ENCODE measurements around the gene OSBP2.

Gene OSBP2

DNA sequence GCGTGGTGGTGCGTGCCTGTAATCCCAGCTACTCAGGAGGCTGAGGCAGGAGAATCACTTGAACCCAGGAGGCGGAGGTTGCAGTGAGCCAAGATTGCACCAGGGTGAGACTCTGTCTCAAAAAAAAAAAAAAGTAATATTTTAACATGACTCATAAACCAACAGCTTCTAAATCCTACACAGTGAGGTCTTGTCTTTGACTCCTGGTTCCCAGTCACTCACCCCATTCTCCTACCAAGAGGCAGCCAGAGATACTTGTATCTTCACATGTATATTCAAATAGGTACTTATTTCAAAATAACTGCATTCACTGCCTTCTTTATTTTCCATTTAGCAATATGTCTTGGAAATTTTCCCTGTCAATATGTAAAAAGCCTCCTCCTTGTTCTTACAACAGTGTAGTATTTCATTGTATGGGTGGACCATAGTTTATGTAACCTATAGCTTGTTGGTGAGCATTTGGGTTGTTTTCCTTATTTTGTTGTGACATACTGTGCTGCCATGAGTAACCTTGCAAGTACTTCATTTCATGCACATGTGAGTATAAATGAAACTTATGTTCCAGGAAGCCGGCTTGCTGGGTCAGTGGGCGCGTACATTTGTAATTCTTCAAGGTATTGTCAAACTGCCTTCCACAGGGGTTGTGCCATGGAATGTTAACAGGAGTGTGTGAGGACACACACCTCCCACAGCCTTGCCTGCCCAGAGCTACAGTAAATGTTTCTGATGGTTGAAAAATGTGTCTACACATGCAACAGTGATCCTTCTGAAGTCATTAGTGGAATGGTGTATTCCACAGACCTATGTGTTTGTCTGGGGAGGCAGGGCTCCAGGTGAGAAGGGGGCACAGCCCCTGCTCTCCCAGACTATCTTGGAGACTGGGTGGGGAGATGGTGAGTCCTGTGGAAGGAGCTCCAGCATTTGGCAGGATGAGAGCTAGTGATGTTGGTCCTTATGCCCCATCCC lies 47.9 kb downstream of the OSBP2 start:
- in situ Hi-C loops (cut with HindIII; ENCODE audit: low sequenced_read_pairs) = no loop called here
- TF ChIP-seq, protein P1, sequence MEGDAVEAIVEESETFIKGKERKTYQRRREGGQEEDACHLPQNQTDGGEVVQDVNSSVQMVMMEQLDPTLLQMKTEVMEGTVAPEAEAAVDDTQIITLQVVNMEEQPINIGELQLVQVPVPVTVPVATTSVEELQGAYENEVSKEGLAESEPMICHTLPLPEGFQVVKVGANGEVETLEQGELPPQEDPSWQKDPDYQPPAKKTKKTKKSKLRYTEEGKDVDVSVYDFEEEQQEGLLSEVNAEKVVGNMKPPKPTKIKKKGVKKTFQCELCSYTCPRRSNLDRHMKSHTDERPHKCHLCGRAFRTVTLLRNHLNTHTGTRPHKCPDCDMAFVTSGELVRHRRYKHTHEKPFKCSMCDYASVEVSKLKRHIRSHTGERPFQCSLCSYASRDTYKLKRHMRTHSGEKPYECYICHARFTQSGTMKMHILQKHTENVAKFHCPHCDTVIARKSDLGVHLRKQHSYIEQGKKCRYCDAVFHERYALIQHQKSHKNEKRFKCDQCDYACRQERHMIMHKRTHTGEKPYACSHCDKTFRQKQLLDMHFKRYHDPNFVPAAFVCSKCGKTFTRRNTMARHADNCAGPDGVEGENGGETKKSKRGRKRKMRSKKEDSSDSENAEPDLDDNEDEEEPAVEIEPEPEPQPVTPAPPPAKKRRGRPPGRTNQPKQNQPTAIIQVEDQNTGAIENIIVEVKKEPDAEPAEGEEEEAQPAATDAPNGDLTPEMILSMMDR (IDR thresholded peaks at IDR 0.05; ENCODE audit: low read depth, low read length, missing control alignments) = no peak
- no peak overlapping the region for H3K4me3 ChIP-seq (ENCODE audit: low read depth, low read length)
- no peak for DNase-seq (ENCODE audit: low read depth)

DNA sequence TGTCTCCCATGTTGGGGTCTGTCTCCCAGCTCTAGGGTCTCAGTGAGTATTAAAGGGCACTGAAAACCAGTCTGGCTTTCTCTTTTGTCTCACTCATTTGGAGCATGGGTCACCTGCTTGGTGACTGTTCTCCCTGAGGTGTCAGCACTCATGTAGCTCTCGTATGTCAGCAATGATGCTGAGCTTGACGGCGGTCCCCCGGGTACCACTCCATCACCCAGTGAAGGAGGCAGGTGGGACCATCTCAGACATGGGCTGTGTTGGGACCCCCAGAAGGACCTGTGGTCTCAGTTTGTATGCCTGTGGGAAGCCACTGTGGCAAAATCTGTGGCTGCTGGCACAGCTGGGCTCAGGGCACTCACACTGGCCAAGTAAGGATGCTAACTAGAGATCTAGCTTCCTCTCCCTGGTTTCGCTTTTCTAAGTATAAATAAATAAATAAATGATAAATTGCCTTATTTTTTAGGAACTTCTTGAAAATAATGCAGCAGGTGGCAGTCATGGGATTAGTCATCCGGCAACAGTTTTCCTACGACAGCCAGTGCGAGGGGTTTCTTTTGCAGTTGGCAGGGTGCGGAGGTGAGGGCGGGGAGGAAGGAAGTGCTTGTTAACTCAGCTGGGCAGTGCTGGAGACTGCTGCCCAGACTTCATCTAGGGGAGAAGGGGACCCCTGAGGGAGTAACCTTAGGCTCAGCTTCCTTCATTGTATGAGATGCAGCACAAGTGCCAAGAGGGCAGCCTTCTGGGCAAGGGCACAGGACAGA lies 48.8 kb downstream of the OSBP2 start:
- no peak for DNase-seq (ENCODE audit: low read depth)
- TF ChIP-seq, protein P1 (IDR thresholded peaks at IDR 0.05; ENCODE audit: low read depth, low read length, missing control alignments) = no peak
- H3K4me3 ChIP-seq (ENCODE audit: low read depth, low read length) = no peak overlapping the region
- in situ Hi-C loops (cut with HindIII; ENCODE audit: low sequenced_read_pairs) = no loop called here

DNA sequence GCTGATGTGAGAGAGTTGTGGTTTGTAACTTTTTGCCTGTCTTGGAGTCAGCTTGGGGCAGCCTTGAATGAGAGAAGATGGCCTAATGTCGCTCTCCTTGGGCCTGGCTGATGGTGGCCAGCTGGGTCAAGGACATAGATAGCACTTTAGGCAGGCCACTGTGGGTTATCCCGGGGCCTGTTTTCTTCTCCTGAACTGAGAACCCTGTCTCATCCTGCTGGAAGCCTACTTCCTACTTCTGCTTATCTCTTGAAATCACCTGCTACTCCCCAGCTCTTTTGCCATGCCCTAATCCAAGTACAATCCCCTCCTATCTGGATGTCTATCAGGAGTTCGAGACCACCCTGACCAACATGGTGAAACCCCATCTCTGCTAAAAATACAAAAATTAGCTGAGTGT lies 49.5 kb downstream of the OSBP2 start:
- TF ChIP-seq, protein P1 (IDR thresholded peaks at IDR 0.05; ENCODE audit: low read depth, low read length, missing control alignments) = no peak
- no peak for DNase-seq (ENCODE audit: low read depth)
- in situ Hi-C loops (cut with HindIII; ENCODE audit: low sequenced_read_pairs) = no loop called here

DNA sequence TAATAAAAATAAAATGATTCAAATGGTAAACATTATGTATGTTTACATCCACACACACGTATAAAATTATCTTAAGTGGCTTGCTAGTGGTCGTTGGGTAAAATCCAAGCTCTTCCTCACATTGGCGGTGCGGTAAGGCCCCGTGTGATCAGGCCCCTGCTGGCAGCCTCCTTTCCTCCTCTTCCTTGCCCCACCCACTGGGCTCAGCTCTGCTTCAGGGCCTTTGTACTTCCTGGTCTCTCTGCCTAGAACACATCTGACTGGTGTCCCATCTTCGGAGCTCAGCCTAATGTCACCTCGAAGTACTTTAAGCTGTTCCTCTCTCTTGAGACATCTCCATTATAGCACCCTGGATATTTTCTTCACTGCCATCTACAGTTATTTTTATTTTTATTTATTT lies 52.8 kb downstream of the OSBP2 start:
- DNase-seq (ENCODE audit: low read depth) = no peak
- in situ Hi-C loops (cut with HindIII; ENCODE audit: low sequenced_read_pairs) = no loop called here
- no peak overlapping the region for H3K4me3 ChIP-seq (ENCODE audit: low read depth, low read length)
- TF ChIP-seq, protein P1 (IDR thresholded peaks at IDR 0.05; ENCODE audit: low read depth, low read length, missing control alignments) = no peak

More for the DNA sequence above, 49.5 kb downstream of the OSBP2 start:
- no peak overlapping the region for H3K4me3 ChIP-seq (ENCODE audit: low read depth, low read length)

DNA sequence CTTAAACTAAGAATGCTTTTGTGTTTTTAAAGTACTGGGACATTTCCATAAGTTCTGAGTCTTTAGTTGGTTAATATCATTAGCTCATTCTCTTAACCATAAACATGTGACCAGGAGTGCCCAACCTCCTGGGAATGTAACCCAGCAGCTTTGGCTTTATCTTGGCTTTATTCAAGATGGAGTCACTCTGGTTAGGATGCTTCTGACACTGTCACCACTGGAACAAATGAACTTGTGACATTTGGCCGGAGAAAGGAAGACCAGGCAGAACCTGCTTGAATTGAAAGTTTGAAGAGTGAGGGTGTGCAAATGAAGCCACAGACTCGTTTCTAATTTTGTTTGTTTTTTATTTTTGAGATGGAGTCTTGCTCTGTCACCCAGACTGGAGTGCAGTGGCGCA lies 54.6 kb downstream of the OSBP2 start:
- TF ChIP-seq, protein P1 (IDR thresholded peaks at IDR 0.05; ENCODE audit: low read depth, low read length, missing control alignments) = no peak
- in situ Hi-C loops (cut with HindIII; ENCODE audit: low sequenced_read_pairs) = no loop called here
- H3K4me3 ChIP-seq (ENCODE audit: low read depth, low read length) = no peak overlapping the region
- no peak for DNase-seq (ENCODE audit: low read depth)

DNA sequence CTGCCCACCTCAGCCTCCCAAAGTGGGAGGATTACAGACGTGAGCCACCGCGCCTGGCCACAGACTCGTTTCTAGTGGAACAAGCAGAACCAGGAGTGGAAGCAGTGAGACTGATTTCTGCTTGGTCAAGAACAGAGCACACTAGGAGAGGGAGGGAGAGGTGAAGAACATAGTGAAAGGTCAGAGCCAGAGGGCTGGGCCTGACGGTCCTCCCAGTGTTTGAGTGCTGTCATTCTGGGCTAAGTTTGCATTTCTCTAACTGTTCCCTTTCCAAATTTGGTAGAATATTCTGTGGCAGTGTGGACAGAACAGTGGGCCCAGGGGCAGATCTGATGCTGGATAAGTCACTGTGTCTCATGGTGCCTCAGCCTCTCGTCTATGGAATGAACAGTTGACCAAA lies 55.2 kb downstream of the OSBP2 start:
- in situ Hi-C loops (cut with HindIII; ENCODE audit: low sequenced_read_pairs) = no loop called here
- TF ChIP-seq, protein P1 (IDR thresholded peaks at IDR 0.05; ENCODE audit: low read depth, low read length, missing control alignments) = no peak
- no peak overlapping the region for H3K4me3 ChIP-seq (ENCODE audit: low read depth, low read length)
- no peak for DNase-seq (ENCODE audit: low read depth)

Measured in astrocyte of the cerebellum (primary cell).